HepG2 (cell line): ENCODE measurements around the gene RHBDL1.

Experiments
- EP300 ChIP-seq, 3 experiments: sonication (generic) in 1 of 3; formaldehyde crosslinking in 1 of 3; IDR thresholded peaks; 2 replicates each; pipeline versions ENCODE4 v1.5.1 to v1.6.1; 2011 to 2020; ENCODE audit warnings: low read depth in 2 of 3, low read length in 2 of 3, borderline replicate concordance in 1 of 3, improper control_type of control experiment in 1 of 3, mild to moderate bottlenecking in 1 of 3, missing genetic modification reagents in 1 of 3, moderate library complexity in 1 of 3
- ETV6 ChIP-seq: sonication (generic); formaldehyde crosslinking; conservative IDR thresholded peaks from 2 replicates; pipeline ENCODE4 v1.4.0; 2020; ENCODE audit warnings: missing genetic modification reagents
- EZH2 ChIP-seq: conservative IDR thresholded peaks from 2 replicates; pipeline ENCODE4 v1.6.1; 2012; ENCODE audit warnings: mild to moderate bottlenecking, low read depth, low read length, moderate library complexity
- FOSL2 ChIP-seq: sonication (generic); formaldehyde crosslinking; IDR thresholded peaks from 2 replicates; pipeline ENCODE4 v1.4.0; 2020; ENCODE audit warnings: missing genetic modification reagents
- GABPA ChIP-seq, 2 experiments: IDR thresholded peaks; 2 replicates each; pipeline ENCODE4 v1.6.1; 2011 to 2016; ENCODE audit warnings: low read depth in 2 of 2, low read length in 1 of 2, missing biosample characterization in 1 of 2, missing genetic modification characterization in 1 of 2
- NFIC ChIP-seq: IDR thresholded peaks from 2 replicates; pipeline ENCODE4 v1.6.1; 2012; ENCODE audit warnings: mild to moderate bottlenecking, low read length, inconsistent platforms
- PCBP2 ChIP-seq: fragments of 200-400 bp; formaldehyde crosslinking; optimal IDR thresholded peaks from 2 replicates; pipeline ENCODE3; 2018; ENCODE audit warnings: low read length, low read depth; ENCODE audit not compliant: poor library complexity, severe bottlenecking
- SNRNP70 ChIP-seq: fragments of 200-400 bp; formaldehyde crosslinking; IDR thresholded peaks from 2 replicates; pipeline ENCODE4 v1.6.1; 2017; ENCODE audit warnings: mild to moderate bottlenecking, low read depth, low read length, moderate library complexity
- TCF7 ChIP-seq: sonication (generic); IDR thresholded peaks from 2 replicates; pipeline ENCODE4 v1.6.1; 2016; ENCODE audit warnings: antibody characterized with exemption, low read depth
- ZNF549 ChIP-seq: sonication (generic); formaldehyde crosslinking; IDR thresholded peaks from 2 replicates; pipeline ENCODE4 v1.5.0; 2020; ENCODE audit warnings: missing genetic modification reagents
- ZSCAN12 ChIP-seq: sonication (generic); formaldehyde crosslinking; IDR thresholded peaks from 2 replicates; pipeline ENCODE4 v1.9.0; 2021; ENCODE audit warnings: mild to moderate bottlenecking, missing genetic modification reagents

DNA sequence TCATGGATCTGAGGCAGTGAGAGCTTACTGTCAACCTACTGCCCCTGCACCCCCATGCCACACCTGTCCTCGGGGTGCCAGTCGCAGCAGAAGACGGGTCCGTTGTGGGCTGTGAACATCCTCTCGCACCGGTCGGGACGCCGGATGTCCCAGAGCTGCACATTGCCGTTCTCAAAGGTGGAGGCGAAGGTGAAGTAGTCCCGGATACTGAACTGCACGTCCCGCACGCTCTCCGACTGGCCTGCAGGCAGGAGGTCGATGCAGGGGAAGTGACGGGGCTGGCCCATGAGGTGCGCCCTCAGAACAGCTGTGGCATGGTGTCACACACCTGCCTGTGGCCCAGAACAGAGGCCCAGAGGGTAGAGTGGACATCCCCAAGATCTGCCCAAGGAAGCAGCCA lies 12.0 kb downstream of the RHBDL1 start:
- TF ChIP-seq EZH2 = no peak
- no peak for TF ChIP-seq PCBP2
- TF ChIP-seq ETV6 (CRISPR knock-in tag) = no peak
- TF ChIP-seq ZNF549 (CRISPR knock-in tag) = no peak
- TF ChIP-seq SNRNP70 = no peak
- TF ChIP-seq NFIC = no peak
- TF ChIP-seq TCF7 = no peak
- TF ChIP-seq GABPA (IDR thresholded peaks at IDR 0.05; ENCODE audit: low read depth, low read length) = no peak
- no peak for TF ChIP-seq GABPA (CRISPR knock-in tag; IDR thresholded peaks at IDR 0.05; ENCODE audit: low read depth)
- TF ChIP-seq ZSCAN12 (CRISPR knock-in tag) = no peak
- TF ChIP-seq FOSL2 (CRISPR knock-in tag) = no peak
- TF ChIP-seq EP300 (IDR thresholded peaks at IDR 0.05; ENCODE audit: low read depth in 2 of 2, low read length in 2 of 2) = no peak
- TF ChIP-seq EP300 (CRISPR knock-in tag; IDR thresholded peaks at IDR 0.05; ENCODE audit: borderline replicate concordance) = no peak
